Stimulated activated CD4-positive, alpha-beta T cell treated with anti-CD3 and anti-CD28 coated beads, Interleukin-15, amount 100 ng/mL, for 48 hours (primary cell): Measurements from ENCODE around the gene CLPSL1.

Source experiments
- DNase-seq, 2 donors: peaks; one replicate each; pipeline ENCODE4 v3.0.0-alpha.2; 2020; ENCODE audit warnings: low read depth in 2 of 2

CLPSL1 gene

GRCh38 chr6:35795453-35796071 lies 14.7 kb downstream of the CLPSL1 start:
- no peak for DNase-seq

GRCh38 chr6:35796236-35796635 lies 15.4 kb downstream of the CLPSL1 start:
- no peak for DNase-seq

GRCh38 chr6:35797837-35798526 lies 17.2 kb downstream of the CLPSL1 start:
- no peak for DNase-seq

GRCh38 chr6:35798706-35799105 lies 17.9 kb downstream of the CLPSL1 start:
- no peak for DNase-seq

GRCh38 chr6:35801148-35801547 lies 20.3 kb downstream of the CLPSL1 start:
- DNase-seq = no peak

GRCh38 chr6:35804996-35805736 lies 24.3 kb downstream of the CLPSL1 start, which contains the start of gene LHFPL5:
Gene LHFPL5, plus strand, starts transcription at chr6:35805352. Its CDS starts 319 bp downstream, at chr6:35805671.
- peak in 1 of 2 donors; percentile 32 for DNase-seq

GRCh38 chr6:35808688-35809087 lies 27.9 kb downstream of the CLPSL1 start:
- DNase-seq = no peak

- DNase-seq = no peak
Measured at GRCh38 chr6:35809809-35810208, 29.0 kb downstream of the CLPSL1 start.

- no peak for DNase-seq
Measured at GRCh38 chr6:35810971-35811698, 30.3 kb downstream of the CLPSL1 start.

- no peak for DNase-seq
Measured at GRCh38 chr6:35811699-35811995, 30.8 kb downstream of the CLPSL1 start.

GRCh38 chr6:35817515-35817914 lies 36.7 kb downstream of the CLPSL1 start:
- DNase-seq = no peak

- no peak for DNase-seq
Measured at GRCh38 chr6:35823601-35824000, 42.8 kb downstream of the CLPSL1 start.

- no peak for DNase-seq
Measured at GRCh38 chr6:35824552-35825192, 43.9 kb downstream of the CLPSL1 start.

GRCh38 chr6:35829306-35829705 lies 48.5 kb downstream of the CLPSL1 start:
- no peak for DNase-seq

GRCh38 chr6:35831257-35832007 lies 50.6 kb downstream of the CLPSL1 start:
- DNase-seq = no peak

GRCh38 chr6:35833536-35833935 lies 52.7 kb downstream of the CLPSL1 start:
- no peak for DNase-seq
